WTC11 (cell line): Measurements from ENCODE around the gene ELOVL5.

ENCODE experiments used
- TF ChIP-seq, protein P1 (sequence below): fragments of 200-600 bp; IDR thresholded peaks from 2 replicates; pipeline ENCODE4 v1.8.0; 2022; ENCODE audit warnings: antibody characterized with exemption
- TF ChIP-seq, protein P2 (sequence below): sonication (generic); formaldehyde crosslinking; IDR thresholded peaks from 2 replicates; pipeline ENCODE4 v1.8.1; 2022; ENCODE audit warnings: mild to moderate bottlenecking, moderate library complexity, missing genetic modification reagents

DNA sequence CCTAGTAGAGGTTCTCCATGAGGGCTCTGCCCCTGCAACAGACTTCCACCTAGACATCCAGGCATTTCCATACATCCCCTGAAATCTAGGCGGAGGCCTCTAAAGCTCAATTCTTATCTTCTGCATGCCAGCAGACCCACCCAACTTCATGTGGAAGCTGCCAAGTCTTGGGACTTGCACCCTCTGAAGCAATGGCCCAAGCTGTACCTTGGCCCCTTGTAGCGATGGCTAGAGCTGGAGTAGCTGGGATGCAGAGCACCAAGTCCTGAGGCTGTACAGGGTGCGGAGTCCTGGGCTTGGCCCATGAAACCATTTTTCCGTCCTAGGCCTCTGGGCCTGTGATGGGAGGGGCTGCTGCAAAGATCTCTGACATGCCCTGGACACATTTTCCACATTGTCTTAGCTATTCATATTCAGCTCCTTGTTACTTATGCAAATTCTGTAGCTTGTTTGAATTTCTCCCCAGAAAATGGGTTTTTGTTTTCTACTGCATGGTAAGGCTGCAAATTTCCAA lies 17.4 kb upstream of the ELOVL5 start:
- TF ChIP-seq, protein P1, sequence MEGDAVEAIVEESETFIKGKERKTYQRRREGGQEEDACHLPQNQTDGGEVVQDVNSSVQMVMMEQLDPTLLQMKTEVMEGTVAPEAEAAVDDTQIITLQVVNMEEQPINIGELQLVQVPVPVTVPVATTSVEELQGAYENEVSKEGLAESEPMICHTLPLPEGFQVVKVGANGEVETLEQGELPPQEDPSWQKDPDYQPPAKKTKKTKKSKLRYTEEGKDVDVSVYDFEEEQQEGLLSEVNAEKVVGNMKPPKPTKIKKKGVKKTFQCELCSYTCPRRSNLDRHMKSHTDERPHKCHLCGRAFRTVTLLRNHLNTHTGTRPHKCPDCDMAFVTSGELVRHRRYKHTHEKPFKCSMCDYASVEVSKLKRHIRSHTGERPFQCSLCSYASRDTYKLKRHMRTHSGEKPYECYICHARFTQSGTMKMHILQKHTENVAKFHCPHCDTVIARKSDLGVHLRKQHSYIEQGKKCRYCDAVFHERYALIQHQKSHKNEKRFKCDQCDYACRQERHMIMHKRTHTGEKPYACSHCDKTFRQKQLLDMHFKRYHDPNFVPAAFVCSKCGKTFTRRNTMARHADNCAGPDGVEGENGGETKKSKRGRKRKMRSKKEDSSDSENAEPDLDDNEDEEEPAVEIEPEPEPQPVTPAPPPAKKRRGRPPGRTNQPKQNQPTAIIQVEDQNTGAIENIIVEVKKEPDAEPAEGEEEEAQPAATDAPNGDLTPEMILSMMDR = no peak
- TF ChIP-seq, protein P2, sequence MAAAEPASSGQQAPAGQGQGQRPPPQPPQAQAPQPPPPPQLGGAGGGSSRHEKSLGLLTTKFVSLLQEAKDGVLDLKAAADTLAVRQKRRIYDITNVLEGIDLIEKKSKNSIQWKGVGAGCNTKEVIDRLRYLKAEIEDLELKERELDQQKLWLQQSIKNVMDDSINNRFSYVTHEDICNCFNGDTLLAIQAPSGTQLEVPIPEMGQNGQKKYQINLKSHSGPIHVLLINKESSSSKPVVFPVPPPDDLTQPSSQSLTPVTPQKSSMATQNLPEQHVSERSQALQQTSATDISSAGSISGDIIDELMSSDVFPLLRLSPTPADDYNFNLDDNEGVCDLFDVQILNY = no peak
